ENCODE measurements around the gene NEK11. TPM values are rescaled to one million over a fixed set of nuclear protein-coding genes. Genes with fewer than 3 reads are reported as not detected.

The NEK11 gene
- total RNA-seq, 2 experiments from 2014 or later, result 1.6 to 4.2 TPM

DNA sequence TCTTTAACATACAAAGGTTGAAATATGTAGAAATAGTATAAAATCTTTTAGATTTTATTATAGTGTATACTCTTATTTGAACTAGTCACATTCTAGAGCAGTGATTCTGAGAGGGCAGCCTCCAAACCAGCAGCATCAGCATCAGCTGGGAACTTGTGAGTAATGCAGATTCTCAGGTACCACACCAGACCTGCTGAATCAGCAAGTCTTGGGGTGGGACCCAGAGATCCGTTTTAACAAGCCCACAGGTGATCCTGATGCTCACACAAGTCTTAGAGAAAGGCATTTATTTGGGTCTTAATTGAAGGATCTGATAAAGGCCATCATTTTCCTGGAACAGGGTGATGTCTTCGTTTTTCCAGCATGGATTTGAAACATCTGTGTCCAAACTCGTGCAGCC, 195.9 kb downstream of the NEK11 start:
- DNase-seq, result no peak
- TF ChIP-seq, protein P1, sequence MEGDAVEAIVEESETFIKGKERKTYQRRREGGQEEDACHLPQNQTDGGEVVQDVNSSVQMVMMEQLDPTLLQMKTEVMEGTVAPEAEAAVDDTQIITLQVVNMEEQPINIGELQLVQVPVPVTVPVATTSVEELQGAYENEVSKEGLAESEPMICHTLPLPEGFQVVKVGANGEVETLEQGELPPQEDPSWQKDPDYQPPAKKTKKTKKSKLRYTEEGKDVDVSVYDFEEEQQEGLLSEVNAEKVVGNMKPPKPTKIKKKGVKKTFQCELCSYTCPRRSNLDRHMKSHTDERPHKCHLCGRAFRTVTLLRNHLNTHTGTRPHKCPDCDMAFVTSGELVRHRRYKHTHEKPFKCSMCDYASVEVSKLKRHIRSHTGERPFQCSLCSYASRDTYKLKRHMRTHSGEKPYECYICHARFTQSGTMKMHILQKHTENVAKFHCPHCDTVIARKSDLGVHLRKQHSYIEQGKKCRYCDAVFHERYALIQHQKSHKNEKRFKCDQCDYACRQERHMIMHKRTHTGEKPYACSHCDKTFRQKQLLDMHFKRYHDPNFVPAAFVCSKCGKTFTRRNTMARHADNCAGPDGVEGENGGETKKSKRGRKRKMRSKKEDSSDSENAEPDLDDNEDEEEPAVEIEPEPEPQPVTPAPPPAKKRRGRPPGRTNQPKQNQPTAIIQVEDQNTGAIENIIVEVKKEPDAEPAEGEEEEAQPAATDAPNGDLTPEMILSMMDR (IDR thresholded peaks at IDR 0.05), result no peak
- Mint-ChIP-seq H3K27me3 (no peaks in the 10 kb centered on the region), H3K4me3 (no peak overlapping the region), H3K27ac (no peak overlapping the region), H3K9me3 (no peaks in the 10 kb centered on the region), H3K4me1 (ENCODE audit: low read depth) (no peaks in the 10 kb centered on the region), H3K36me3 (ENCODE audit: low read depth) (no peaks in the 10 kb centered on the region)
- ChIA-PET POLR2A (no interaction called here), CTCF (no interaction called here)
- Histone ChIP-seq H3K9me3 (ENCODE audit: control insufficient read depth in 1 of 2, insufficient read depth in 1 of 2, low read length in 2 of 2) (no peaks in the 10 kb centered on the region), H3K27me3 (ENCODE audit: control insufficient read depth in 1 of 2, insufficient read depth in 2 of 2, low read length in 2 of 2) (no peaks in the 10 kb centered on the region), H3K4me1 (ENCODE audit: insufficient read depth, low read length) (no peaks in the 10 kb centered on the region), H3K4me3 (ENCODE audit: low read length) (no peak overlapping the region), H3K27ac (ENCODE audit: low read depth in 1 of 2, low read length in 2 of 2) (no peak overlapping the region), H3K36me3 (ENCODE audit: insufficient read depth, low read length) (no peaks in the 10 kb centered on the region)
- no peak for ATAC-seq (ENCODE audit: poor library complexity)
- intact Hi-C loops (cut with DNase I, micrococcal nuclease), result no loop called here

DNA sequence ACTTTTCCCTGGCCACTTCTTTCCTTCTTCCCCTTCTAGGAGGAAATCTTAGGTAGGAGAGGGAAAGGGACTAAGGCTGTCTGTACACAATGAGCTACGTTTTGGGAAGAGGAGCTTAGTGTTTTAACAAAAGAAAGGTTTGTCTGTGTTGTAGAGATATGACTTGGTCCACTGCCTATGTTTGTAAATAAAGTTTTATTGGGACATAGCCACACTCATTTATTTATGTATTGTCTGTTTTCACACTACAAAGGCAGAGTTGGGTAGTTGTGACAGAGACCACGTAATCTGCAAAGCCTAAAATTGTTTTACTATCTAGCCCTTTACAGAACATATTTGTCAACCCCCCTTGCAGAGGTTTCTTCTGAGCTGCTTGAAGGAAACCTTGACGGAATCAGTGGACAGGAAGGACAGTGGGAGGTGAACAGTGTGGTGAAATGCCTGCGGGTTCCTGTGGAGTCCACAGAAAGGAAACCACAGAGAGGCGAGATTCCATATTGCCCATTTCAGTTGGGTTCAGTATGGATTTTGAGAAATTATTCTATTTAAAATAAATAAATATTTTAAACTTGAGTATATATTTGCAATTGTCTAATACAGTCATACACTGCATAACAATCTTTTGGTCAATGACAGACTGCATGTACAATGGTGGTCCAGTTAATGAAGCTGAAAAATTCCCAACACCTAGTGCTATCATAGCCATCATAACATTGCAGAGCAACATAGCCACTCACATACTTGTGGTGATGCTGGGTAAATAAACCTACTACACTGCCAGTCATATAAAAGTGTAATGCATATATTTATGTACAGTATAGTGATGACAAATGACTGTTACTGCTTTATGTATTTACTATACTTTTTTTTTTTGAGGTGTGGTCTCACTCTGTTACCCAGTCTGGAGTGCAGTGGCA, 197.0 kb downstream of the NEK11 start:
- H3K27me3 Mint-ChIP-seq, result no peaks in the 10 kb centered on the region
- no peaks in the 10 kb centered on the region for H3K36me3 Mint-ChIP-seq (ENCODE audit: low read depth)
- CTCF ChIA-PET, result no interaction called here
- DNase-seq (no peak), ATAC-seq (ENCODE audit: poor library complexity) (no peak)
- H3K4me3 ChIP-seq (ENCODE audit: low read length), result no peak overlapping the region
- POLR2A ChIA-PET, result no interaction called here
- no peak overlapping the region for H3K27ac ChIP-seq (ENCODE audit: low read depth in 1 of 2, low read length in 2 of 2)
- H3K27ac Mint-ChIP-seq, result no peak overlapping the region
- no peaks in the 10 kb centered on the region for H3K36me3 ChIP-seq (ENCODE audit: insufficient read depth, low read length)
- H3K4me1 Mint-ChIP-seq (ENCODE audit: low read depth), result no peaks in the 10 kb centered on the region
- H3K9me3 Mint-ChIP-seq, result no peaks in the 10 kb centered on the region
- no peak overlapping the region for H3K4me3 Mint-ChIP-seq
- TF ChIP-seq, protein P1 (IDR thresholded peaks at IDR 0.05), result no peak
- no peaks in the 10 kb centered on the region for H3K27me3 ChIP-seq (ENCODE audit: control insufficient read depth in 1 of 2, insufficient read depth in 2 of 2, low read length in 2 of 2)
- no peaks in the 10 kb centered on the region for H3K9me3 ChIP-seq (ENCODE audit: control insufficient read depth in 1 of 2, insufficient read depth in 1 of 2, low read length in 2 of 2)
- H3K4me1 ChIP-seq (ENCODE audit: insufficient read depth, low read length), result no peaks in the 10 kb centered on the region
- intact Hi-C loops (cut with DNase I, micrococcal nuclease), result no loop called here

DNA sequence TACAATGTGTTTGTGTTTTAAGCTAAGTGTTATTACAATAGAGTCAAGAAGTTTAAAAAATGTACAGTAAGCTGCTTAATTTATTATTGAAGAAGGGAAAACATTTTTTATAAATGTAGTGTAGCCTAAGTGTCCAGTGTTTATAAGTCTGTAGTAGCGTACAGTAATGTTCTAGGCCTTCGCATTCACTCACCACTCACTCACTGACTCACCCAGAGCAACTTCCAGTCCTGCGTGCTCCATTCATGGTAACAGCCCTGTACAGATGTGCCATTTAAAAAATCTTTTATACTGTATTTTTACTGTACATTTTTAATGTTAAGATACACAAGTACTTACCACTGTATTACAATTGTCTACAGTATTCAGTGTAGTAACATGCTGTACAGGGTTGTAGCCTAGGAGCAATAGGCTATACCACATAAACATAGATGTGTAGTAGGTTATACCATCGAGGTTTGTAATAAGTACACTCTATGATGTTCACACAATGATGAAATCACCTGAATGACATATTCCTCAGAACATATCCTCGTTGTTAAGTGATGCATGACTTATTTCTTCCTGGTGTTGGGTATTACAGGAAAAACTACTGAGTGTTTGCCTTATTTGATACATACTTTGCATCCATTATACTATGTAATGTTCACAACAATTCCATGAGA, 198.3 kb downstream of the NEK11 start:
- Mint-ChIP-seq H3K4me1 (ENCODE audit: low read depth) (no peaks in the 10 kb centered on the region), H3K36me3 (ENCODE audit: low read depth) (no peaks in the 10 kb centered on the region), H3K27me3 (no peaks in the 10 kb centered on the region), H3K9me3 (no peaks in the 10 kb centered on the region), H3K4me3 (no peak overlapping the region), H3K27ac (no peak overlapping the region)
- ChIA-PET POLR2A (no interaction called here), CTCF (no interaction called here)
- TF ChIP-seq, protein P1 (IDR thresholded peaks at IDR 0.05), result no peak
- DNase-seq (no peak), ATAC-seq (ENCODE audit: poor library complexity) (no peak)
- H3K27ac ChIP-seq (ENCODE audit: low read depth in 1 of 2, low read length in 2 of 2), result no peak overlapping the region
- H3K4me3 ChIP-seq (ENCODE audit: low read length), result no peak overlapping the region
- no peaks in the 10 kb centered on the region for H3K27me3 ChIP-seq (ENCODE audit: control insufficient read depth in 1 of 2, insufficient read depth in 2 of 2, low read length in 2 of 2)
- H3K4me1 ChIP-seq (ENCODE audit: insufficient read depth, low read length), result no peaks in the 10 kb centered on the region
- H3K9me3 ChIP-seq (ENCODE audit: control insufficient read depth in 1 of 2, insufficient read depth in 1 of 2, low read length in 2 of 2), result no peaks in the 10 kb centered on the region
- intact Hi-C loops (cut with DNase I, micrococcal nuclease), result no loop called here
- no peaks in the 10 kb centered on the region for H3K36me3 ChIP-seq (ENCODE audit: insufficient read depth, low read length)

Measured in CD4-positive, alpha-beta T cell (primary cell).